GM23338 (cell line): Measurements from ENCODE around the gene EXOC6. TPM values are rescaled to one million over a fixed set of nuclear protein-coding genes. Genes with fewer than 3 reads are reported as not detected.

Experiments used
- ATAC-seq: fragments of 200-7000 bp; cut with Tn5 transposase; 3 replicates; pipeline ENCODE4 v1.9.1; 2020
- DNase-seq: peaks from one replicate; pipeline ENCODE4 v3.0.0-alpha.2; 2015; ENCODE audit warnings: low spot score
- H2AFZ ChIP-seq: fragments of 200-600 bp; sonication (generic); 2 replicates; pipeline ENCODE4 v1.8.0; 2016; ENCODE audit warnings: antibody characterized with exemption, mild to moderate bottlenecking, moderate library complexity
- H3F3A ChIP-seq: fragments of 200-600 bp; sonication (generic); replicated peaks from 2 replicates; pipeline ENCODE4 v1.8.0; 2017; ENCODE audit warnings: antibody characterized with exemption, mixed run types, low read depth
- H3K27ac ChIP-seq: fragments of 200-600 bp; sonication (generic); 2 replicates; pipeline ENCODE4 v1.6.1; 2016; ENCODE audit warnings: low read depth
- H3K27me3 ChIP-seq: fragments of 200-600 bp; sonication (generic); 2 replicates; pipeline ENCODE4 v1.8.0; 2016; ENCODE audit warnings: mild to moderate bottlenecking, mixed run types, moderate library complexity; ENCODE audit not compliant: insufficient read depth
- H3K36me3 ChIP-seq: fragments of 200-600 bp; sonication (generic); 2 replicates; pipeline ENCODE4 v1.8.0; 2016; ENCODE audit warnings: mild to moderate bottlenecking; ENCODE audit not compliant: insufficient read depth
- H3K4me1 ChIP-seq: fragments of 200-600 bp; sonication (generic); 2 replicates; pipeline ENCODE4 v1.8.0; 2016; ENCODE audit warnings: mild to moderate bottlenecking, moderate library complexity; ENCODE audit not compliant: insufficient read depth
- H3K4me2 ChIP-seq: fragments of 200-600 bp; sonication (generic); 2 replicates; pipeline ENCODE4 v1.7.1; 2017; ENCODE audit warnings: mixed run types
- H3K4me3 ChIP-seq: fragments of 200-600 bp; sonication (generic); 2 replicates; pipeline ENCODE4 v1.6.1; 2016; ENCODE audit warnings: mixed run types
- H3K79me2 ChIP-seq: fragments of 200-600 bp; sonication (generic); replicated peaks from 2 replicates; pipeline ENCODE4 v1.8.0; 2017; ENCODE audit warnings: mild to moderate bottlenecking; ENCODE audit not compliant: insufficient read depth
- H3K9me2 ChIP-seq: fragments of 200-600 bp; sonication (generic); 2 replicates; pipeline ENCODE4 v1.8.0; 2017; ENCODE audit not compliant: insufficient read depth
- H4K20me1 ChIP-seq: fragments of 200-600 bp; sonication (generic); replicated peaks from 2 replicates; pipeline ENCODE4 v1.8.0; 2017; ENCODE audit warnings: mild to moderate bottlenecking; ENCODE audit not compliant: insufficient read depth
- H3K27ac Mint-ChIP-seq: 2 replicates; pipeline ENCODE4 v1.8.0; 2020; ENCODE audit warnings: inconsistent platforms, mild to moderate bottlenecking, moderate library complexity, mixed read lengths
- H3K27me3 Mint-ChIP-seq: 3 replicates; pipeline ENCODE4 v1.8.0; 2022; ENCODE audit warnings: low read depth, mild to moderate bottlenecking, moderate library complexity, mixed read lengths, inconsistent platforms; ENCODE audit not compliant: insufficient read depth, poor library complexity
- H3K36me3 Mint-ChIP-seq: 3 replicates; pipeline ENCODE4 v1.8.0; 2021; ENCODE audit warnings: low read depth, mild to moderate bottlenecking, inconsistent platforms, moderate library complexity, mixed read lengths
- H3K4me1 Mint-ChIP-seq: 3 replicates; pipeline ENCODE4 v1.8.0; 2020; ENCODE audit warnings: mild to moderate bottlenecking, inconsistent platforms, mixed read lengths
- H3K4me3 Mint-ChIP-seq: 3 replicates; pipeline ENCODE4 v1.8.0; 2021; ENCODE audit warnings: moderate library complexity, mild to moderate bottlenecking, inconsistent platforms, mixed read lengths
- H3K9me3 Mint-ChIP-seq: 3 replicates; pipeline ENCODE4 v1.8.0; 2020; ENCODE audit warnings: moderate library complexity, mild to moderate bottlenecking, inconsistent platforms, mixed read lengths
- ETS1 ChIP-seq: IDR thresholded peaks from 2 replicates; pipeline ENCODE4 v1.6.1; 2016; ENCODE audit warnings: antibody characterized with exemption
- JUNB ChIP-seq: IDR thresholded peaks from one replicate; pipeline ENCODE4 v1.6.1; 2016; ENCODE audit warnings: antibody characterized with exemption; ENCODE audit not compliant: unreplicated experiment
- NANOG ChIP-seq: IDR thresholded peaks from 2 replicates; pipeline ENCODE4 v1.6.1; 2016; ENCODE audit warnings: antibody characterized with exemption, borderline replicate concordance
- POLR2AphosphoS5 ChIP-seq: IDR thresholded peaks from 2 replicates; pipeline ENCODE4 v1.6.1; 2016; ENCODE audit warnings: antibody characterized with exemption, low read depth
- STAT1 ChIP-seq: IDR thresholded peaks from one replicate; pipeline ENCODE4 v1.6.1; 2016; ENCODE audit warnings: antibody characterized with exemption; ENCODE audit not compliant: unreplicated experiment
- ZNF114 ChIP-seq: fragments of 250-450 bp; sonication (Bioruptor Pico); IDR thresholded peaks from 2 replicates; pipeline ENCODE4 v1.5.0; 2020; ENCODE audit warnings: mild to moderate bottlenecking, moderate library complexity
- ZNF331 ChIP-seq: fragments of 250-450 bp; sonication (Bioruptor Pico); IDR thresholded peaks from 2 replicates; pipeline ENCODE4 v1.5.0; 2020; ENCODE audit warnings: low read depth, mild to moderate bottlenecking, moderate library complexity
- ZNF462 ChIP-seq: fragments of 250-450 bp; sonication (Bioruptor Pico); IDR thresholded peaks from 2 replicates; pipeline ENCODE4 v1.5.0; 2020; ENCODE audit warnings: mild to moderate bottlenecking, moderate library complexity
- polyA plus RNA-seq: library from polyadenylated mRNA; unstranded; fragments of >200 nt; fragmentation: Nextera tagmentation; extraction: Ambion mirVana; gene quantifications from 2 replicates; pipeline ENCODE4 v1.2.1, GENCODE V29; 2016
- small RNA-seq: library from RNA; depleted of rRNA; stranded (forward); fragments of <200 nt; gene quantifications from one replicate; pipeline ENCODE3, GENCODE V24; 2014; ENCODE audit warnings: low replicate concordance
- total RNA-seq: library from RNA; depleted of rRNA; stranded (reverse); fragments of >200 nt; shearing (Covaris generic); gene quantifications from 2 replicates; pipeline ENCODE4 v1.2.3, GENCODE V29; 2014; rRNA removed

The EXOC6 gene
- total and polyA plus RNA-seq, 2 experiments from 2014 or later, result 5.0 to 6.0 TPM

- no peak for TF ChIP-seq ZNF462 (CRISPR knock-in tag)
- TF ChIP-seq ZNF331, result no peak
- no peak for TF ChIP-seq ZNF114 (CRISPR knock-in tag)
These were observed 255.6 kb downstream of the EXOC6 start (continued) for GRCh38 chr10:93103953-93104352.

- ATAC-seq, result no peak
- peak overlapping the region; percentile 49; the same call in 1 of the 2 replicates for H2AFZ ChIP-seq
These were observed 258.3 kb downstream of the EXOC6 start for GRCh38 chr10:93106631-93107072.

More at GRCh38 chr10:93106631-93107072, 258.3 kb downstream of the EXOC6 start:
- no peak for DNase-seq
- TF ChIP-seq ETS1, result no peak
- no peak for TF ChIP-seq NANOG
- TF ChIP-seq POLR2AphosphoS5, result no peak
- TF ChIP-seq ZNF331, result no peak
- TF ChIP-seq STAT1, result no peak
- TF ChIP-seq JUNB, result no peak
- Mint-ChIP-seq H3K9me3 (peaks cover 19% of the 10 kb centered on the region; the same call in 2 of the 3 replicates), H3K27ac (no peak overlapping the region), H3K4me1 (peaks cover 16% of the 10 kb centered on the region), H3K27me3 (peaks cover 7% of the 10 kb centered on the region), H3K4me3 (no peak overlapping the region), H3K36me3 (peaks cover 3% of the 10 kb centered on the region; the same call in 2 of the 3 replicates)
- no peak overlapping the region for H3K4me3 ChIP-seq
- no peaks in the 10 kb centered on the region for H3K36me3 ChIP-seq
- H3K9me2 ChIP-seq, result no peaks in the 10 kb centered on the region
- H3K27me3 ChIP-seq, result no peaks in the 10 kb centered on the region
- no peaks in the 10 kb centered on the region for H3K79me2 ChIP-seq
- H4K20me1 ChIP-seq, result no peaks in the 10 kb centered on the region
- no peak overlapping the region for H3K4me2 ChIP-seq
- no peaks in the 10 kb centered on the region for H3K4me1 ChIP-seq
- H3F3A ChIP-seq, result no peaks in the 10 kb centered on the region
- no peak overlapping the region for H3K27ac ChIP-seq

Small RNA genes lying within 50 kb of the gene (small RNA-seq; reads per million reads assigned to genes)
- gene AL392103.1, result not detected

Other genes with a start within 250 kb of the EXOC6 start
- gene HHEX, start 158.6 kb upstream of the EXOC6 start, total RNA-seq, result 0.39 and 0.59 TPM in 2 replicates
- 0.99 and 2.0 TPM in 2 replicates for gene HHEX, start 158.6 kb upstream of the EXOC6 start, polyA plus RNA-seq
- gene CYP26C1, start 212.3 kb downstream of the EXOC6 start, total RNA-seq, result 0.24 TPM in 1 of 2 replicates, not detected in the other
- gene CYP26C1, start 212.3 kb downstream of the EXOC6 start, polyA plus RNA-seq, result not detected in 2 replicates
- gene CYP26A1, start 225.4 kb downstream of the EXOC6 start, total RNA-seq, result 1.8 and 2.8 TPM in 2 replicates
- gene CYP26A1, start 225.4 kb downstream of the EXOC6 start, polyA plus RNA-seq, result 0.87 and 1.2 TPM in 2 replicates